SKM-1 (cell line): ENCODE results near the gene CNTN2.

ENCODE experiments used
- DNase-seq: peaks from one replicate; lab custom pipeline; 2025; ENCODE audit not compliant: unreplicated experiment; lab: John Stamatoyannopoulos, UW

Gene CNTN2

DNA sequence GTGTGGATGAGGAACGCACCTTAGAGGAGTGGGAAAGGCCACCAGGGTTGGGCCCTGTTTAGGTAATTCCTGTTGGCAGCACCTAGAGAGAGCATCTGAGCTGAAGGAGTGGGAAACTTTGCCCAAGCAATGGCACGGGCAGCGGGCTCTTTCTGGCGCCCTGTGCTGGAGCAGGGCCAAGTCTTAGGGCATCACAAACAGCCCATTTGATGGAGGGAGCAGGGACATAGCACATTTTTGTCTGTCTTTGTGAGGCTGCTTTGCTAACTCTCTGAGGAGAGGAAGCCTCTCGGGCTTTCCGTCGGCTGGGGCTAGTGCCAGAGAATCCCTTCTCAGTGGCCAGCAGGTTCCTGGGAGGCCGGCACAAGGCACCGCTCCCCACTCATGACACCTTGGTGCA lies 22.5 kb upstream of the CNTN2 start:
- no peak for DNase-seq

DNA sequence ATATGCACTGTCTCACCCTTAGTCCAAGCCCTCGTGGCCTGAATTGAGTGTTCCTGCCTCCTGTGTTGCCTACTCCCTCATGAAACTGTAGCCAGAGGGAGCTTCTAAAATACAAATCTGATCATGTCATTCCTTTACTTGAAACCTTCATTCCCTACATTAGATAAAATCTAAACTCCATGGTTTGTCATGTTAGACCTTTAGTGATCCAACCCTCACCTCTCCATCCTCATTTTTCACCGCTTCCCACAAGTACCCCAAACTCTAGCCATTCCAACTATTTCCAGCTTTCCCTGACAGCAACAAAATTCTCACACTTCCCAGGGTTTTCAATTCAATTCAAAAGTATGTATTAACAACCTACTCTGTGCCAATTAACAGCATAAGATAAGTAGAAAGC lies 18.3 kb upstream of the CNTN2 start:
- DNase-seq, result no peak

DNA sequence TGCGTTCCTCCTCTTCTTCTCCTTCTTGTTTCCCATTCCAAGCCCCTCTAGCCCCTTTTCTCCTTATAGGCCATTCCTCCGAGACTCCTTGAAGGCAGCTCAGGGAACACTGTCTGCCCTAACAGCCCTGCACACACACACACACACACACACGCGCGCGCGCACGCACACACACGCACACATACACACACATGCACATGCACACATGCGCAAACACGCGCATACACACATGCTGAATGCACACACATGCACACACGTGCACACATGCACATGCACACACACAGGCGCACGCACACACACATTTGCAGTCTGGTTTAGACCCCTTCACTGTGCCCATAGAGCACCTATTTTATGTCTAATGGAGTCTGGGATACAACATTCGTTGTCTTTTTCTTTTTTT lies 17.8 kb upstream of the CNTN2 start:
- DNase-seq, result no peak

DNA sequence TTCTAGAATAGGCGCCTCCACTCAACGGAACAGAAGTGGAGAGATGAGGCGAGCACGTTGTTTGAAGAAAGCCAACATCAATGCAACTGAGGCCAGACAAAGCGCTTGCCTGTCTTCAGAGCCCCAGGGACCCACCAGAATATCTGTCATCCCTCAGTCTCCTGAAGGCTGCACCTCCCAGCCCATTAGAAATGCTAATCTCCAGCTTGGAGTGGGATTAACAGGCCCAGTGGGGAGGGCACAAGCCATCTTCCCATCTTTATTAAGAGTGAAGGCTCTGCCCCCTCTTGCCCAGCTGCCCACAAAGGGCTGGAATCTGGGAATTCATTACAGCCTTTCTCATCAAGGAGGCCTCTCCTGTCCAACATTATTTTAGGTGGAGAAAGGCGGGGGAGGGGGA lies 16.8 kb upstream of the CNTN2 start:
- DNase-seq, result no peak

DNA sequence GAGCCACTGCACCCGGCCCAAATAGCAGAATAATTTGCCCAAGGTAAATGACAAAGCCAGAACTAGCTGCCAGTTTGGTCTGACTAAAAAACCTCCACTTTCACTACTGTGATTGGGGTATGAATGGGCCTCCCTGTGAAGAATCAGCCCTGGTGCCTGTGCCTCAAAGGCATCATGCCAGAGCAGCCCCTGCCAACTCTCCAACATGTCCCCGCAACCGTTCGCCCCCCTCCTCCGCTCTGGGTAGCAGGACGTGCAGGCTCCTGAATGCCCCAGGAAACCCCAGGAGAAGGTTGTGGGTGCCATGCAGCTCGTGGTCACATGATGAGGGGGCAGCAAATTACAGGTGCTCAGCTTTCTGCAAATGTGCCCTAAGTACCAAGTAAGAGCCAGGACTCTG lies 14.6 kb upstream of the CNTN2 start:
- no peak for DNase-seq

DNA sequence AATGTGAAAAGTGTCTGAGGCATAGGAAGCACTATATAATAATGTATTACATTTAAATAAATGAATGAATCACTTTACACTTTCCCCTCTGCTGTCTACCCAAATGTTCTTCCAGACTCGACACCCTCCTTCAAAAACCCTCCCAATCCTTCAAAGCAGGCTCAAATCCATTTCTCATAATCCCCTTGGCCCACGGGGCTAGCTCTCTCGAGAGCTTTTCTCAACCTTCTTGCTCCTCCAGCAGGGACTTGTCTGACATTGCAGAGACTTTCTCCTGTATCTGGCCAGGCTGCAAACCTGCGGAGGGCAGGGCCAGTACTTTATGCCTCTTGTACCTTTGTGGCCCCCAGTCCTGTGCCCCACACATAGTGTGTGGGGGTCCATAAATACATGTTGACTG lies 14.1 kb upstream of the CNTN2 start:
- no peak for DNase-seq

DNA sequence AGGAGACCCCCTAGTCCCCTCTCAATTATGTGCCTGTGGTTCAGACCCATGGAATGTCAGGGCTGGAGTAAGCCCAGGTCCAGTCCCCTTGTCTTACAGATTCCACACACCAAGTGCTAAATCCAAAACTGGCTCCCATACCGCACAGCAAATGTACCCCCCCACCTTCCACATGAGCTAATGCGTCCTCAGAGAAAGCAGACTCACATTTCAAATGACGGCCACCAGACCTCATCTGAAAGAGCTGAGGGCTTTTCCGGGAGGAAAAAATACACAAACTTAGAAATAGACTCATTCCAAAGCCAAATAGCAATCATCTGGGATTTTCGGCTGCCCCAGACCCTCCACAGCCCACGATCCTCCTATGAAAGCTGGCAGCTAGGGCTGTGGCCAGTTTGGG lies 12.8 kb upstream of the CNTN2 start:
- no peak for DNase-seq

DNA sequence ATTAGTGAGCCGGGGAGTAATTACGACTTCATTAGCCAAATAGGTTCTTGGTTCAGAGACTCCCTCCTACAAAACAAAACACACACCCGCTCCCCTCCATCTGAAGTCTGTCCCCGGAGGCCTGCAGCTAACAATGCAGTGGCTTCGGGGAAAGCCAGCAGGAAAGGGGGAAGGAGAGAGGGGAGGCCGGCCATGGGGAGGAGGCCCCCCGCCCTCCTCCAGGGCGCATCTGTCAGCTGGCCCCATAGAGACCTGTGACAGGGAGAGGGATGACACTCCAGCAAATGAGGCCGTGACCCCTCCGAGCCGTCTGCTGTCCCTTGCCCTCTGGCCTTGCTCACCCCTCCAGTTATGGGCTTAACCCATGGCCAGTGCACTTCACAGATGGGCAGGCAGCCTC lies 12.1 kb upstream of the CNTN2 start:
- no peak for DNase-seq

DNA sequence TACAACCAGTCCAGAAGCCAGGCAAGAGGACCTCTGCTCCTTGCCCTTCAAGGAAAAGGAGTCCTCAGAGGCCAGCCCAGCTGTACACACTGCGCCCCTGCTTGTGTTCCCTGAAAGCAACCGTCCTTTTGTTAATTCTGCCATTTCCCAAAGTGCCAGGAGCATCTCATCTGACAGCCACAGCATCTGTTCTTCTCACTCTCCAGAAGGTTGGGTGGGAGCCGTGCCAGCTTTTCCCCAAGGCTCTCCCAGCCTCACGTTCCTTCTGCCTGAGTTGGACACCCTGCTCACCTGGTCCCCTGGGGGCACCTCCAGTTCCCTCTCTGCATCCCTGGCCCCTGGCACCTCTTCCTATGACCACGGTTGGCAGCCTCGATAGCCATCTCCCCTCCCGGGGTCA lies 10.5 kb upstream of the CNTN2 start:
- no peak for DNase-seq

DNA sequence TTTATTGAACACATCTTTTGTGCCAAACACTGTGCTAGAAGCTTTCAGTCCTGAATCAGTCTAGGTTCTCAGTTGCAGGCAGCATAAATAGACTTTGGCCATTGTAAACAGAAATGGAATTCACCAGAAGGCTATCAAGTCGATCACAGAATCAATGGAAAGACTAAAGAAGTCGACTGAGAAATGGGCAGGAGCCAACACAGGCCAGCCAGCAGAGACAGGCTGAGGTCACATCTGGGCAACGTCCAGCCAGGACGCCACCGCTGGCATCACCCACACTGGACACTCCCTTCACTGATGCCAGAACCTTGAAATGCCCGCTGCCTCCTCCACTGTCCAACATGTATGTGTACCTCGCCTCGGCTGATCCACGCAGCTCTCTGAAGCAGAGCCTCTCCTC lies 5.5 kb upstream of the CNTN2 start:
- DNase-seq, result no peak

DNA sequence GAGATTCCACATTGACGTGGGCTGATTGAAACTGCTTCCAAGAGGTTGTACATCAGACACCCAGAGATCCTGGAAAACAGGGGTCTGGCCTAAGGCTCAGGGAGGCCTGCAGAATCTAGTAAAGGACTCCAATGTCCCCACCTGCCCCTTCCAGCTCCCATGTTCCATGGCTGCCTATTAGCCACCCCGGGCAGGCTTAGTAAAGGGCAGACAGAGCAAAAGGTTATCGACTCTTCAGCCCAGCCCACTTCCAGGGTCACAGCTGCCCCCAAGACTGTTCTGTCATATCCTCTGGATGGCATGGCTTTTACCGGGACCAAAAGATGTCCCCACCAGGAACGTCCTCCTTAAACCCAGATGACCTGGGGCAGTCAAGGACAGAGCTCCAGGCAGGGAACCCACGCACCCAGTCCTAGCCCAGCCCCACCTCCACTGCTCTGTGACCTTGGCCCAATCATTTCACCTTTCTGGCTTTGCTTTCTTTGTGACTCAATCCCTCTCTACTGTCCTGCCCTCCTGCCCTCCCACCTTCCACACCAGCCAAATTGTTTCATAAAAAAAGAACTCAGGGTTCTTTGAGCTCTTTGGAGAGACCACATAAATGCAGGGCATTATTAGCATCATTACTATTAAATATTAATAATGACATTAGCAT lies 4.8 kb upstream of the CNTN2 start:
- DNase-seq, result no peak

DNA sequence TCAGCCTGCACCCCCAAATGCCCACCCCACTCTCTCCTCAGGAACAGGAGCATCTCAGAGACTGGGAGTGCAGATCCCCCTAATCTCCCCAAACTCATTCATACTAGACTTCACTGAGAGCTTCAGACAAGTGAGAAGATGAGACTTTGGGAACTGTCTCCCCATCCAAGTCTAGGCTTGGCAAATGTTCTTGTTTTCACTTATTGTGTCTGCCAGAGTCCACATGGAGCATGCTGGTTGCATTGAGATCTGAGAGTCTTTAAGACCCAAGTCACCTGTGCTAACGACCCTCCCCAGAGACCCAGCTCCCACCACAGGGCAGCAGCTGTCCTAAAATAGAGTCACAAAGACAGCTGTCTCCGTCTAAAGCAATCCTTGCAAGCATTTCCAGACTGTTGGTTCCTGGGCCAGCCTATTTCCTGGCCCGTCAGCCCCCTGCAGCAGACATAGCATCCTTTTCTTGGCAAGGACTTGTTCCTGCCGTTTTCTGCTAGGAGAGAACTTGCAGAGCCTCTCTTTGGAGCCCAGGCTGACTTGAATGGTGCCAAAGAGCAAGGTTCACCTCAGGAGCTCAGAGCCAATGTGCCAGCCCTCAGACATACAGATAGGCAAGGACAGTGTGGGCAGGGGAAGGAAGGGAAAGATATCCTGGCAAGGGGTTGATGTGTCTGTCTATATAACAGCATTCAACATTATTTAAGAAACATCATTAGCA lies 1.9 kb upstream of the CNTN2 start:
- no peak for DNase-seq

DNA sequence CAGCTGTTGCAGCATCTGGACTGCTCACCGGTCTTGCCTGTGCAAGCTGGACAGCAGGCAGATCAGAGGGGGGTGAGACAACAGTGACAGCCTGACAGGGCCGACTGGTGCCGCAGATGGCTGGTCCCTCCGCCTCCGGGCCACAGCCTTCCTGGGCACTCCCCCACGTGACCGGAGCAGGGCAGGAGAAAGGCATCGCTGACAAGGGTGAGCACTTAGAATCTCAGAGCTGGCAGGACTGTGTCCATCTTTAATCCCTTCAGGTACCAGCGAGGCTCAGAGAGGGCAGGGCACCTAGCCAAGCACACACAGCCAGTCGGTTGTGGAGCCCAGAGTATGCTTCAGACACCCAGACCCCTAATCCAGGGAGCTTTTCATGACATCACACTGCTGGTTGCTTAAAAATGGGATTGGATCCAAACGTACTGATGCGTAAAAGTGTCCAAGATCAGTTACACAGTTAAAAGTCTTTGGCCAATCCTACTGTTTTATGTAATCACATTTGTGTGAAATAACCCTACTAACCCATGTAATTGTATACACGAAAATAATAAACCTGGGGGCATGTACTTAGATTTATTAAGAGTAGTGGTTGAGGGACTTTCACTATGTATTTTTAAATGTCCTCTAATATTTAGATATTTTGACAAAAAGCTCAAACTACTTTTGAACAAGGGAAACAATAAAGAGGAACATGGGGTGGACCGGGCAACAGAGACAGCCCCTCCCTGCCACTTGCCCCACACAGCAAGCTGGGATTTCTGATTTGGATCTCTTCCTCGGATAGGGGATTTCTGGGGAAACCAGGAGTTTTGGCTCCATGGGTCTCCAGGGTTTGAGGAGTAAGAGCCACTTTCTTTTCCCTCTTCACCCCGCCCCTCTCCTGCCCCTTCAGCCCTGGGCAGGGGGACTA lies 758 bp upstream of the CNTN2 start:
- DNase-seq, result no peak

DNA sequence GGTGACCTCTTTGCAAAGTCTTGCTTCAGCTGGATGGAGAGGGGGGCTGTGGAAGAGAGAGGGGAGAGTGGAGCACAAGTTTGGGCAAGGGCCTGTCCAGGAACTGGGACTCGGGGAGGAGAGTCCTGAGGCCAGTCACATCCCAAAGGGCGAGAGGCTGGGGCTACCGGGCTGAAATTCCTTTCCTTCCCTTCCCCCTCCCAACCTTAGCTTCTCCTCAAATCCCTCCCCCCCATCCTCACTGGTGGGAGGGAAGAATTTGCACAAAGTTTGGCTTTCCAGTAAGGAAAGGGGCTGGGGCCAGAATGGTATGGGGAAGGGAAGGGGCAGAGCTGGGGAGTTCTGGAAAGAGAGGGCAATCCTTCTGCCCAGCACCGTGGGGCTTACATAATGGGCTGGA lies 854 bp downstream of the CNTN2 start:
- DNase-seq, result no peak

DNA sequence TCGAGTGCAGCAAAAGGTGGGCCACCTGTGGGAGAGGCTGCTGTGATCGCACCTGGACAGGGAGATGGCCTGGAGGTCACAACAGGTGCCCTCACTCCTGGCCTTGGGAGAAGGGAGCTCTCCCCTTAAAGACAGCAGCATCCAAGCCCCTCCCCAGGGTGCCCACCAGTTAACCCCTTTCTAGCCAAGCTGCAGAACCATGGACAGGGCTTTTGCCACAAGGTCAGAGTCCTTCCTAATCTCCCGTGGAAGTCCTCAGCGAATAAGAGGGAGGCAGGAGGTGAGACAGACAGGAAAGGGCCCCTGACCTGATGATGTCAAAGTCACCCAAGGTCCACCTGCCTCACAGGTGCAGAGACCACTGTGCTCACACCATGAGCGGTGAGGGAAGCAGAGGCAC lies 1.7 kb downstream of the CNTN2 start:
- no peak for DNase-seq

DNA sequence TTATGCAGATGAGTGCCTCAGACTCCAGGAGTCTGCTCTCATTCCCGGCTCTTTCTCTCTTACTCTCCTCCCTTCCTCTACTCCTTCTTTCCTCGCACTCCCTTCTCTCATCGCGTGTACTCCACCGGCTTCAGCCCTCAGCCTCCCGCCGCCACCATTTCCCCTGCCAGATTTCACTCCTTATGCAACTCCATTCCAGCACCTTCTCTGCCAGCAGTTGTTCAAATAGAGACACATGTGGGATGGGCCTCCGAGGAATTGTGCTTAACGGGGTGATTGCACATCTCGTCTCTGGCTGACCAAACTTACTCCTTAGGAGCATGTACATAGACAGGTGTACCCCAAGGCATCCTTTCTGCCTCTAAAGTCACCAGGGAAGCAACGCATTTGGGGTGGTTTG lies 2.1 kb downstream of the CNTN2 start:
- DNase-seq, result no peak

DNA sequence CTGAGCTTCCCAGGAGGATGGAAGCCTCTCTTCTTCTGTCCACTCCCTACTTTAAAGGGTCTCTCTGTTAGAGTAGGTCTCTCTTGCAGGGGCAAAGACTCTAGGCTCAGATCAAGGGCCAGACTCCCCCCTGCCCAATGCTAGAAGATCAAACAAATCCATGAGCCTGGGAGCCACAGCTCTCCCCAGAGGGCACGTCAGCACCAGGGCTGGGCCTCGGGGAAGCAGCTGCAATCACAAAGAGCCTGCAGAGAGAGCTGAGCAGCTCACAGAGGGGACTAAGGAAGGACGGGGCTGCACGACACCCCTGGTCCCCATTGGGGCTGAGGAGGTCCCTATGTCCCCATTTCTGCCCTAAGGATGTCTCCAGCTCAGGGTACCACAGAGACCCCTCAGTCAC lies 3.9 kb downstream of the CNTN2 start:
- no peak for DNase-seq

DNA sequence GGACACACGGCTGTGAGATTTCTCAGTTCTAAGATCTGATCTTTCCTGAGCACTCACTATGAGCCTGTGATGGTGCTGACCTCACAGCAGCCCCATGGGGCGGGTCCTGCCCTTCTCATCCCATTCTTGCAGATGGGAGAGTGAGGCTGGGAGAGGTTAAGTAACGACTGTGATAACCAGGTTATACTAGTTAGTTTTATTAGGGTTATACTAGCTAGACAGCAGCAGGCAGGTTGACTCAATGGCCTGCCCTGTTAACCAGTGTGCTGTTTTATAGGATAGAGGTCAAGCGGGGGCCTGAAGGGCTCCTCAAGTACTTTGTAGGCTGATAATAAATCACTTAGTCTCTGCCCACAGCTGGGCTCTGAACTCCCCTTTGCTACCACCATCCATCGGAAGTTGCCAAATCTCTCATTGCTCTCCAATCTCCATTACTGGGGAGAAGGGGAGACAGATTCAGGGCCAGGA lies 4.8 kb downstream of the CNTN2 start:
- no peak for DNase-seq

DNA sequence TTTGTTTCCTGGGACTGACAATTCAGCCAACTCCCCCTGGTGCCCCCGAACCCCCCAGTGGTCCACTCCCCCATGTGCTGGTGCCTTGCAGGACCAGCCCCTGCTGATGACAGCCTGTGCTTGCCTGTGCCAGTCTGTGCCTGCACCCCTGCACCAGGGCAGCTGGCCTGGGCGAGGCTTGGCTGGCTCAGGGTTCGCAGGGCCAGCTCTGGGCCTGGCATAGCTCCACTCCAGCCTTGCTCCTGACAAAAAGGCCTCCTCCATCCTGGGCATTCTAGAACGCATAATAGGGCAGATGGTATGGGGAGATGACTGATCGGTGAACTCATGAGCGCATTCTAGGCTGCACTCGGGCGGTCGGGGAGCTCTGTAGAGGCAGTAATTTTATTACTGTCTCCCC lies 5.4 kb downstream of the CNTN2 start:
- DNase-seq, result no peak

DNA sequence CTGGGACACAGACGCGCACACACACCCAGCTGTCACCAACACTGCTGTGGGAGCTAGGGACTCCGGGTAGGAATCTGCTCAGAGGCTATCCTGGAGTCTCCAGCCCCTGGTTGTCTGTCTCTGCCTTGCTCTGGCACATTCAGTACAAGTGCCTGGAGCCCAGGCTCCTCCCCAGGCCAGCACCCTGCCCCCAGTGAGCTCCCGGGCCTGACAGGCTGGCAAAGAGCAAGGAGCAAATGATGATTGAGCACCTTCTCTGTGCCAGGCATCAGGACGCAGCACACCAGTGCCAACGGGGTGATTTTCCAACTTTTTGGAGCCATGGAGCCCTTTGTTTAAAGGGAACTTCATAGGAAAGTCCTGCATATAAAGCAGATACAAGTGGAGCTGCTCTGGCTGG lies 6.5 kb downstream of the CNTN2 start:
- DNase-seq, result no peak

DNA sequence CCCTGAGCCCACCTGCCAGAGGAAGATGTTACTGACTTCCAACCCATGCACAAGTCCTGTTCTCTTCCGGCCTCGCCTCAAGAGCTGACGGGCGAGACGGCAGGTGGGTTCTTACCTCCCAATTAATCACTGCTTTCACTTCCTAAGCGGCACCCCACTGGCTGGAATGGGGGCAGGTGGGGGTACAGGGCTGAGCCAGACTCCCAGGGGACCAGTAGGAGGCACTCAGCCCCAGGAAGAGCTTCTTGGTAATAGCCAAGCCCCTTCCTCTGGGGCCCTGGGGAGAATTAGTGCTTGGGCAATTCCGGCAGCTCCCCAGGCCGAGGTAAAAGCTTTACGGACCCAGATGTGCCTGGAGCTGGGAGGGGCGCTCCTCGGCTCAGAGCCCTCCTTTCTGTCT lies 9.7 kb downstream of the CNTN2 start:
- no peak for DNase-seq

DNA sequence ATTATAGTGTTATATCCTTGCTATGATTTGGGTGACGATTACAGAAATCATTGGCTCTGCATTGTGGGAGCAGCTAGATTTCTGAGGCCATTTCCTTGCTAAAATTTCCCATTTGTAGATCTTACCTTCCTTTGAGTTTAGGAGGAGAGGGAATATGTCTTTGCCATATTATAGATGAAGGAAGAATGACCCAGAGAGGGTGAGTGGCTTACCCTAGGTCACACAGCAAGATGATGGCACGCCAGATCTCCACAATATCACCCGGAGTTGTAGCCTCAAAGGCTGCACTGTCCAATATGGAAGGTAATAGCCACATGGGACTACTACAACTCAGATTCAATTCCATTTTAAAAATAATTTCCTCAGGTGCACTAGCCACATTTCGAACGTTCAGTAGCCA lies 10.3 kb downstream of the CNTN2 start:
- DNase-seq, result no peak
